H1 (cell line): ENCODE data around the gene PIGL. TPM values are rescaled to one million over a fixed set of nuclear protein-coding genes. Genes with fewer than 3 reads are reported as not detected.

Experiments
- ASH2L ChIP-seq: fragments of 200-600, 300-600 bp; sonication (generic); IDR thresholded peaks from one replicate; pipeline ENCODE4 v1.7.1; 2017; ENCODE audit warnings: low read length
- ATF3 ChIP-seq: IDR thresholded peaks from 2 replicates; pipeline ENCODE4 v1.6.1; 2011; ENCODE audit warnings: low read depth, mild to moderate bottlenecking, low read length; ENCODE audit not compliant: insufficient read depth
- CEBPB ChIP-seq: IDR thresholded peaks from 2 replicates; pipeline ENCODE4 v1.6.1; 2012; ENCODE audit warnings: low read depth, low read length
- CTBP2 ChIP-seq: IDR thresholded peaks from 2 replicates; pipeline ENCODE4 v1.7.0; 2011; ENCODE audit warnings: borderline replicate concordance, mild to moderate bottlenecking, moderate library complexity, mixed read lengths, low read length; ENCODE audit not compliant: insufficient read depth, insufficient read length
- CTCF ChIP-seq, 3 experiments: IDR thresholded peaks; 1 replicate in 2 of 3; 2 replicates in 1 of 3; pipeline versions ENCODE4 v1.5.1 to v1.6.1; 2011; ENCODE audit warnings: low read length in 3 of 3, mild to moderate bottlenecking in 3 of 3, inconsistent platforms in 2 of 3, low read depth in 1 of 3, moderate library complexity in 1 of 3; ENCODE audit not compliant: insufficient read depth in 1 of 3; ENCODE audit errors: control extremely low read depth in 1 of 3
- E2F6 ChIP-seq: IDR thresholded peaks from 2 replicates; pipeline ENCODE4 v1.6.1; 2012; ENCODE audit warnings: inconsistent platforms
- EP300 ChIP-seq, 2 experiments: IDR thresholded peaks; 1 replicate in 1 of 2; 2 replicates in 1 of 2; pipeline ENCODE4 v1.6.1; 2011 to 2012; ENCODE audit warnings: low read depth in 2 of 2, low read length in 2 of 2, mild to moderate bottlenecking in 2 of 2, borderline replicate concordance in 1 of 2, inconsistent platforms in 1 of 2, moderate library complexity in 1 of 2
- KDM4A ChIP-seq: IDR thresholded peaks from one replicate; pipeline ENCODE4 v1.7.1; 2012; ENCODE audit warnings: low read depth, mild to moderate bottlenecking, moderate library complexity, low read length, inconsistent platforms; ENCODE audit not compliant: severe bottlenecking
- NRF1 ChIP-seq: IDR thresholded peaks from 2 replicates; pipeline ENCODE4 v1.6.1; 2011; ENCODE audit warnings: mild to moderate bottlenecking, low read depth, low read length, improper control_type of control experiment
- PHF8 ChIP-seq: fragments of 200-600 bp; sonication (generic); conservative IDR thresholded peaks from 2 replicates; pipeline ENCODE4 v1.7.1; 2012; ENCODE audit warnings: low read depth, mild to moderate bottlenecking, inconsistent platforms, low read length, moderate library complexity
- RNF2 ChIP-seq: fragments of 200-900, 300-1000 bp; sonication (generic); IDR thresholded peaks from 2 replicates; pipeline ENCODE4 v1.7.1; 2016; ENCODE audit warnings: borderline replicate concordance, low read depth, mild to moderate bottlenecking, antibody characterized with exemption, low read length; ENCODE audit not compliant: poor library complexity, severe bottlenecking; ENCODE audit errors: missing control alignments
- SAP30 ChIP-seq: fragments of 300-600 bp; sonication (generic); IDR thresholded peaks from 2 replicates; pipeline ENCODE4 v1.7.1; 2012; ENCODE audit warnings: low read length, moderate library complexity, mild to moderate bottlenecking, inconsistent platforms; ENCODE audit not compliant: insufficient read depth, insufficient replicate concordance
- SIN3A ChIP-seq, 2 experiments: IDR thresholded peaks in 1 of 2; conservative IDR thresholded peaks in 1 of 2; 2 replicates each; pipeline ENCODE4 v1.6.1; 2011 to 2012; ENCODE audit warnings: low read length in 2 of 2, improper control_type of control experiment in 1 of 2, low read depth in 1 of 2, mild to moderate bottlenecking in 1 of 2
- SRF ChIP-seq: IDR thresholded peaks from 2 replicates; pipeline ENCODE4 v1.6.1; 2011; ENCODE audit warnings: mild to moderate bottlenecking, low read depth, low read length, moderate library complexity
- SUZ12 ChIP-seq: fragments of 200-600 bp; sonication (generic); IDR thresholded peaks from 2 replicates; pipeline ENCODE4 v1.6.1; 2012; ENCODE audit warnings: mild to moderate bottlenecking, inconsistent platforms, low read length, moderate library complexity, mixed read lengths
- TAF7 ChIP-seq: optimal IDR thresholded peaks from 2 replicates; pipeline ENCODE3; 2011; ENCODE audit warnings: low read depth, mild to moderate bottlenecking, inconsistent platforms, low read length, moderate library complexity, borderline replicate concordance
- TCF12 ChIP-seq: IDR thresholded peaks from 2 replicates; pipeline ENCODE4 v1.6.1; 2011; ENCODE audit warnings: low read depth, mild to moderate bottlenecking, low read length
- TEAD4 ChIP-seq: IDR thresholded peaks from 2 replicates; pipeline ENCODE4 v1.6.1; 2012; ENCODE audit warnings: low read depth, low read length, inconsistent platforms, mixed read lengths
- ZNF274 ChIP-seq: IDR thresholded peaks from 2 replicates; pipeline ENCODE4 v1.7.0; 2012; ENCODE audit warnings: low read length, borderline replicate concordance; ENCODE audit errors: extremely low read depth
- polyA plus RNA-seq, 7 experiments: library from polyadenylated mRNA; depleted of rRNA in 3 of 7; stranded (reverse) in 5 of 7; unstranded in 2 of 7; fragments of >200 nt in 5 of 7; fragments of 200-250 nt in 2 of 7; gene quantifications; 1 replicate in 5 of 7; 2 replicates in 1 of 7; 4 replicates in 1 of 7; pipeline versions ENCODE4 v1.2.1 to v1.2.3, GENCODE V29; 2011 to 2013; ENCODE audit warnings: missing spikeins in 2 of 7, mixed read lengths in 2 of 7
- total RNA-seq: library from RNA; stranded (reverse); fragmentation: NEBNext Ultra II Directional; extraction: Animal tissue kit (Norgen Biotek cat#: 25700); gene quantifications from 2 replicates; pipeline ENCODE4 v1.2.1, GENCODE V29; 2021

Gene PIGL
- total and polyA plus RNA-seq, 2 of the 8 experiments (the other 6 are each of a cell fraction or from before 2014, with no cell fraction given) = 28.4 to 30.8 TPM

GRCh38 chr17:16217002-16217635 lies at the start of gene PIGL (continued):
- TF ChIP-seq TCF12 = peak; percentile 26; the same call in 1 of the 2 replicates
- TF ChIP-seq SUZ12 = no peak
- TF ChIP-seq SIN3A (conservative IDR thresholded peaks at IDR 0.05 in 1 of 2, IDR thresholded peaks at IDR 0.05 in 1 of 2; ENCODE audit: low read depth in 1 of 2, low read length in 2 of 2) = peak; percentile 59 to 92; a peak in 2 of 4 replicates
- peak; percentile 39 for TF ChIP-seq SAP30
- no peak for TF ChIP-seq CTBP2
- peak; percentile 55; the same call in 1 of the 2 replicates for TF ChIP-seq E2F6
- no peak for TF ChIP-seq CTCF (IDR thresholded peaks at IDR 0.05; ENCODE audit: control extremely low read depth in 1 of 3, insufficient read depth in 1 of 3, low read depth in 1 of 3, low read length in 3 of 3)
- TF ChIP-seq PHF8 = peak; percentile 88
- peak; percentile 58 for TF ChIP-seq NRF1
- TF ChIP-seq ATF3 = no peak
- peak; percentile 97 for TF ChIP-seq ASH2L
- no peak for TF ChIP-seq EP300 (IDR thresholded peaks at IDR 0.05; ENCODE audit: borderline replicate concordance in 1 of 2, low read depth in 2 of 2, low read length in 2 of 2)
- TF ChIP-seq TAF7 = peak; percentile 97
- TF ChIP-seq RNF2 = no peak
- peak; percentile 55 for TF ChIP-seq TEAD4
- no peak for TF ChIP-seq ZNF274
- 0 out of 2 replicates have a peak, but pooled peaks have one; percentile 30 for TF ChIP-seq SRF
- TF ChIP-seq CEBPB = no peak
- TF ChIP-seq KDM4A = peak; percentile 33
